Posterior cingulate gyrus (tissue), 11 donors: ENCODE results near the gene GTF2IRD1.

Source experiments
- DNase-seq, 10 donors: peaks; one replicate each; pipeline versions ENCODE4 v3.0.0 to v3.0.0-alpha.2; 2020 to 2021; ENCODE audit warnings: mixed read lengths in 3 of 10
- intact Hi-C: fragments of 100-400 bp; cut with DNase I; formaldehyde crosslinking; loops from one replicate; pipeline ENCODE4 v1.15.1; 2023

Gene GTF2IRD1

DNA sequence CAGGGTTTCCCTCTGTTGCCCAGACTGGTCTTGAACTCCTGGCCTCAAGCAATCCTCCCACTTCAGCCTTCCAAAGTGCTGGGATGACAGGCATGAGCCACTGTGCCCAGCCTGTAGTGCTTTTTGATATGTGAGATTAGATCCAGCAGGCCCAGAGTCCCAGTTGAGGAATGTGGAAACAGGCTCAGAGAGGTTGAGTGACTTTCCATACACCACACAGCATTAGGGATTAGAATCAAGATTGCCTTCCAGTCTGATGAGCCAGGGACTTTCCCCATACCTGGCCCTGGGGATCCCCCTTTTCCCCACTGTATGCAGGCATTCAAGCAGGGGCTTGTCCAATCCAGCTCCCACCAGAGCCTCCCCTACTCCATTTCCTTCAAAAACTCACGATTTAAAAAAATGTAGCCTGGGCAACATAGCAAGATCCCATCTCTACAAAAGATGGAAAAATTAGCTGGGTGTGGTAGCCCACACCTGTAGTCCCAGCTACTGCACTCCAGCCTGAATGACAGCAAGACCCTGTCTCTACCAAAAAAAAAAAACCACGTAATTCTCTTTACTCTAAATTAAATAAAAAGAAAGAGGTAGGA, 128.8 kb downstream of the GTF2IRD1 start:
- no peak for DNase-seq
- intact Hi-C loops = loop anchor here (10.0 kb wide), 1 partner anchor 52 kb away; no protein-coding TSS in a partner anchor

DNA sequence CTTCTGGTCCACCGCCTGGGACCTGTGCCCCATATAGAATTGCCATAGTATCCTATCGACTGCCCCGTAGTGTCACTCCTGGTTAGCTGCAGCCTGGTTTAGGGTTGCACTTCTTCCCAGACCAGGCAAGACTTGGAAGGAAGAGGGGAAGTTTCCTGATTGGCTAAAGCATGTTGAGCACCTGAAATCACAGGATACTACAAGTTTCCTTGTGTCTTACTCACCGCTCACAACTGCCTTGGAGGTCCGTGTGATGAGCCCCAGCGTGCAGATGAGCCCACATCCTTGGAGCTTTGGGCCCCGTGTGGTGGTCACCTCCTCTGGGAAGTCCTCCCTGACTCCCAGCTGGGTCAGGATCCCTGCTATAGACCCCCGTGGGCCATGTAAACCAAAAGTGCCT, 129.9 kb downstream of the GTF2IRD1 start:
- intact Hi-C loops = loop anchor here (10.0 kb wide), 1 partner anchor 51 kb away; no protein-coding TSS in a partner anchor
- DNase-seq = no peak

DNA sequence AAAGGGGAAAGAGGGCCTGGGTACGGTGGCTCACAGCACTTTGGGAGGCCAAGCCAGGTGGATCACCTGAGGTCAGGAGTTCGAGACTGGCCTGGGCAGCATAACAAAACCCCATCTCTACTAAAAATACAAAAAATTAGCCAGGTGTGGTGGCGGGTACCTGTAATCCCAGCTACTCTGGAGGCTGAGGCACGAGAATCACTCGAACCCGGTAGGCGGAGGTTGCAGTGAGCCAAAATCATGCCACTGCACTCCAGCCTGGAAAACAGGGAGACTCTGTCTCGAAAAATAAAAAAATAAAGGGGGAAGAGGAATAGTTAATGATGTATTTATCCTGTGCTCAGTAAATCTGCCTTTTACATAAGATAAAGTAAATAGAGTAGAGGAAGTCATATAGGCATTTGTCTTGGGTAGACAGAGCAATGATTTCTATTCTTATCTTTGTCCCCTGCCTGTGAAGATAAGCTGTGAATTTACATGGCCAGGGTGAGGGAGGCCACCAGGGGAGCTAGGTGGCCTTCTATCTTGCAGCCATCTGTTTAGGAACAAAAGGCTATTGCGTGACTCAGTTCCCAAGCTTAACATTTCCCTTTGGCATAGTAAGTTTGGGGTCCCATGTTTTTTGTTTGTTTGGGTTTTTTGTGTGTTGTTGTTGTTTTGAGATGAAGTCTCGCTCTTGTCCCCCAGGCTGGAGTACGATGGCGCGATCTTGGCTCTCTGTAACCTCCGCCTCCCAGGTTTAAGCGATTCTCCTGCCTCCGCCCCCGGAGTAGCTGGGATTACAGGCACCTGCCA, 130.7 kb downstream of the GTF2IRD1 start:
- intact Hi-C loops = loop anchor here (10.0 kb wide), 1 partner anchor 50 kb away; no protein-coding TSS in a partner anchor
- no peak for DNase-seq

DNA sequence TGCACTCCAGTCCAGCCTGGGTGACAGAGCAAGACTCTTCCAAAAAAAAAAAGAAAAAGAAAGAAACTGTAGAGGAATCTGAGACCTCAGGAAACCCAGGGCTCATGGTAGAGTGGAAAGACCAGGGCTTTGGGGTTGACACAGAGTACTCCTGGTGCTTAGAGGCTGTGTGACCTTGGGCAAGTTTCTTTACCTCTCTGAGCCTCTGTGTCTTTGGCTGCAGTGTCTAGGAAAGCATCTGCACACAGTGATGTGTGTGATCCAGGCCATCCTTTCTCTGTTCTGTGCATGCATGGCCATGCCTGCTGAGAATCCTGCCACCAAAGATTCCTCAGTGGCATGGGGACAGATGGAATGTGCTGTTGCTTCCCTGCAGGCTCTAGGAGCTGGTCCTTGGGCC, 132.1 kb downstream of the GTF2IRD1 start:
- no peak for DNase-seq
- intact Hi-C loops = loop anchor here (10.0 kb wide), 1 partner anchor 49 kb away; no protein-coding TSS in a partner anchor

DNA sequence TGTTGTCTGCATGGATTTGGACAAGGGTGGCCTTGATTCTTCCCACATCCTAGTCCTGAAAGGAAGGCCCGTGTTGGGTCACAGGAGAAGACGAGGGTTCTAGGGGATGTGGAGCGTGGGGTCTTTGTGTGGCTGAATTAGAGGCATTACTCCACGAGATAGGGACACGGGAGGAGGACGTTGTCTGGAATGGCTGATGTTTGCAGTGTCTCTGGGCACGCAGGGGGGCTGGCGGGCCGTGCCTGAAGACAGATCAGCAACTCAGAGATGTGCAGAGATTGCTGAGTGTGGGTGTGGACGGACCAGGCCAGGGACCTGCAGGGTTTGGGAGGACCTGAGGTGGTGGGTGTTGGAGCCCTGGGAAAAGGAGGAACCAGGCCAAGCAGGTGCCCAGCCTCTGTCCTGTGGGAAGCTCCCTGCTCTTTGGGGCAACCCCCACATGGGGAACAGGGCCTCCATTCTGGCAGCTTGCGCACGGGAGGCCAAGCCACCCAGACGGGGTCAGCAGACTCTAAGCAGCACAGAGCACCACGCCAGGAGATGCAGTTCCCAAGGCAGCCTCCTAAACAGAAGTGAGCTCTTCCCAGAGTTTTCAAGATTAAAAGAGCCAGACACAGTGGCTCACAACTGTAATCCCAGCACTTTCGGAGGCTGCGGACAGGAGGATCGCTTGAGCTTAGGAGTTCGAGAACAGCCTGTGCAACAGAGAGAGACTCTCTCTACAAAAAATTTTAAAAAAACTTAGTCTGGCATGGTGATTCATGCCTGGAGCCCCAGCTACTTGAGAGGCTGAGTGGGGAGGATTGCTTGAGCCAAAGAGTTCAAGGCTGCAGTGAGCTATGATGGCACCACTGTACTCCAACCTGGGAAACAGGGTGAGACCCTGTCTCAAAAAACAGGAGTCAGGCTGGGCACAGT, 132.8 kb downstream of the GTF2IRD1 start:
- no peak for DNase-seq
- intact Hi-C loops = loop anchor here (10.0 kb wide), 1 partner anchor 48 kb away; no protein-coding TSS in a partner anchor

DNA sequence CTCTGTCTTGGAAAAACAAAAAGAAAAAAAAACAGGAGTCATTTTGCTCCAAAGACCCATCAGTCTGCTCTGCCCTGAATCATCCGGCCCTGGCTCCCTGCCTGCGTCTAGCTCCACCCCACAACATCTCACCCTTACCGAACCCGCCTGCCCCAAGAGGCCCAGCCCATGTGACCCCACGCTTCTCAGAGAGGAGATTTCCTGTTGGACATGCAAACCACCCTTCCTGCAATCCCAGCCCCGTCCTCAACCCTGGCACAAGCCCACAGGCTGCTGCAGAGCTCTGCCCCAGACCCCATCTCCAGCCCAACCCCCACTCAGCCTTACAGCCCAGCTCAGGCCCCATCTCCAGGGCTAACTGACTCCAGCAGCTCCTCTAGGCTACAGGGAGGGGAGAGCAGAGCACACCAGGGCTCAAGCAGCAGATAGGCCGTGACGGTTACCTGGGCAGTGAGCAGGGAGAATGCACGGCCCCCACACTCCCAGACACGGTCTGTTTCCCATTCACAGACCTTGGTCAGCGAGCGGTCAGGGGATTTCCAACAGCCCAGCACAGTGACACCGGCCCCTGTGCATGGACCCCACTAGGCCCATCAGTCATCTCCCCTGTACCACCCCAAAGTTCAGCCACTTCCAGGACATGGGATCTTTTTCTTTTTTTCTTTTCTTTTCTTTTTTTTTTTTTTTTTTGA, 133.9 kb downstream of the GTF2IRD1 start:
- DNase-seq = peak in 7 of 10 donors; percentile 32 to 91 (median 65)

DNA sequence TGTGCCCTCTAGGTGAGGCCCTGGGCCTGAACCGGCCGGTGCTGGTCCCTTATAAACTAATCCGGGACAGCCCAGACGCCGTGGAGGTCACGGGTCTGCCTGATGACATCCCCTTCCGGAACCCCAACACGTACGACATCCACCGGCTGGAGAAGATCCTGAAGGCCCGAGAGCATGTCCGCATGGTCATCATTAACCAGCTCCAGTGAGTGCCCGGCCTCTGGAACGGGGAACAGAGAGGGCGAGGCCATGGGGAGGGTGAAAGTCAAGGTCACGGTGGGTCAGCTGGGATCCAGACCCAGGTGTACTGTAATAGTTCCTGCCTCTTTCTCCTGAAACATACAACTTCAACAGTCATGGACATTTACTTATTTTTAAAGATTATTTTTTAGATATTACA, 137.1 kb downstream of the GTF2IRD1 start:
- DNase-seq = no peak
- intact Hi-C loops = loop anchor here (5.0 kb wide), 1 partner anchor 59 kb away; no protein-coding TSS in a partner anchor

More for the DNA sequence above, 133.9 kb downstream of the GTF2IRD1 start:
- intact Hi-C loops = loop anchor here (10.0 kb wide), 1 partner anchor 47 kb away; no protein-coding TSS in a partner anchor

DNA sequence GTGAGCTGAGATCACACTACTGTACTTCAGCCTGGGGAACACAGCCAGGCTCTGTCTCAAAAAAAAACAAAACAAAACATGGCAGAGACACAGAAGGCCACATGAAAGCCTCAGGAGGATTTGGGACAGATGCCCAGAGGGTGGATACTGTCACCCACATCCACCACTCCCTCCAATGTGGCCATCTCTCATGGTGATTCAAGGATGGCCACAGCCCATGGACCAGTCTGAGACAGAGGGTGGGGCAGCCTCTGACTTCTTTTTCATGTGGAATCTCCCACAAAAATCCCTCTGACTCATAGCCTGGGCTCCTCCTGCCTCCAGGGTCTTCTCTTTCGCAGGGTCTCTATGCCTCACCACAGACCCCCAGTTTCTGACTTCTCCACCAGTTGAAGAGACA, 144.9 kb downstream of the GTF2IRD1 start:
- intact Hi-C loops = no loop called here
- no peak for DNase-seq

DNA sequence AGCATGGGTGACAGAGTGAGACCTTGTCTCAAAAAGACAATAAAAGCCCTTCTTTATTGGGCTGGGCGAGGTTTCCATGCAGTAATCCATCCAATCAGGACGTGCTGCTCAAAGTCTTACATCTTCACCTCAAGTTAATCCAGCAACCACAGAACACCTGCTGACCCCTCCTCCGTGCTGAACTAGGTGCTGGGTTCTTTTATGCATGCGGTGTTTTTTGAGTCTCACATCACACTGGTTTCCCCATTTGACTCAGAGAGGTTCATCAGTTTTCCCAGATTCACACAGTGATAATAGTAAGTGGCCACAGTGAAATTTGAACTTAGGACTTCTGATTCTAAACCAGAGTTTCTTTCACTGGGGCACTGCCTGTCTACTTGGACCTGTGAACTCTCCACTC, 145.5 kb downstream of the GTF2IRD1 start:
- DNase-seq = no peak
- intact Hi-C loops = no loop called here

DNA sequence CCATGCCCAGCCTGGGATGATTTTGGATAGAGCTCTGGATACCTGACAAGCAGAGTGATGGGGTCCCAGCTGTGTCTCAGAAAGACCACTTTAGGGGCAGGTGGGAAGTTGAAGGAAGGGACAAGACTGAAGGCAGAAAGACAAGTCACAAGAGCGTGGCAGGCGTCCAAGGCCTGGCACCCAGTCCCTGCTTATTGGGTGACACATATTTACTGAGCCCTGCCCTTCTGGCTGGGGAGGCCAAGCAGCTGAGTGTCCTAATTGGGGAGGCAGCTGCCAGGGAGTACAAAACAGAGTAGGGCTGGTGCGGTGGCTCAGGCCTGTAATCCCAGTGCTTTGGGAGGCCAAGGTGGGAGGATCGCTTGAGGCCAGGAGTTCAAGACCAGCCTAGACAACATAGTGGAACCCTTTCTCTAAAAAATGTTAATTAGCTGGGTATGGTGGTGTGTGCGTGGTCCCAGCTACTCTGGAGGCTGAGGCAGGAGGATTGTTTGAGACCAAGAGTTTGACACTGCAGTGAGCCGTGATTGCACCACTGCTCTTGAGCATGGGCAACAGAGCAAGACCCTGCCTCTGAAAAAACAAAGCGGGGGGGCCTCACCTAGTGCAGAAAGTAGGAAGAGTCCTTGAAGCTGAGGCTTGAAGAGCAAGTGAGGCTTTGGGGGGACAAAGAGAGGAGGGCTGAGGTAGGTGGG, 150.8 kb downstream of the GTF2IRD1 start:
- intact Hi-C loops = no loop called here
- no peak for DNase-seq

DNA sequence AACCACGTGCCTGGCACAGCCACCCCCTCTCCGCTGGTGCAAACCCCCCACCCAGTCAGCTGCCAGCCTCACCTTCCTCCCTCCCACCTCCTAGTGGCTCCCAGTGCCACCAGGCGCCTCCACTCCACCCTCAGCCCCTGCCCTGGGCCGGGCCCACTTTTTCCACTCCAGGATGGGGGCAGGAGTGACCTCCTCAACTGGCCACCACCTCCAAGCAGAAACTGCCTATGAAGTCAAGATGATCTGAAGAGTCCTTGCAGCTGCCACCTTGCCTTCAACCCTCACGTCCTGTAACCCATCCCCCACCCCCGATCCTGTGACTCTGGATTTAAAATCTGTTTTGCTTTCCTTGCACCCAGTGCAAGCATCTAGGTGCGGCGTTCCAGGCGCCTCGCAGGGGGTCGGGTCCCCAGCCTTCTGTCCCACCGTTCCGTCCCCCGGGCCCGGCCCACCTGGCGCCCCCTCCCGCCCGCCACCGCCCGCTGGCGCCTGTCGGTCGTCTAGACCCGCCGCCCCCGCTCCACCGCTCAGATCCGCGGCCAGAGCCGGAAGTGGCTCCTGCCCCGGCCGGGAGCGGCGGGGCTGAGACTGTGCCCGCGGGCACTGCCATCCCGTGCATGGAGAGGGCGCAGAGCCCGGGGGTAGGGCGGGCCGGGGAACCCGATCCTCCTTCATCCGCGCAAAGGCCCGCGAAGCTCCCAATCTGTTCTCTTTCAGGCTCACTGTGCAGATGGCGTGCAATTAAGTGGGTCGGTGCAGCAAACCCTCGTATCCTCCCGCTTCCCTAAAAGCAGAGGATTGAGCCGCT, 152.6 kb downstream of the GTF2IRD1 start:
- peak in 9 of 10 donors; percentile 16 to 89 (median 39) for DNase-seq
- intact Hi-C loops = no loop called here

DNA sequence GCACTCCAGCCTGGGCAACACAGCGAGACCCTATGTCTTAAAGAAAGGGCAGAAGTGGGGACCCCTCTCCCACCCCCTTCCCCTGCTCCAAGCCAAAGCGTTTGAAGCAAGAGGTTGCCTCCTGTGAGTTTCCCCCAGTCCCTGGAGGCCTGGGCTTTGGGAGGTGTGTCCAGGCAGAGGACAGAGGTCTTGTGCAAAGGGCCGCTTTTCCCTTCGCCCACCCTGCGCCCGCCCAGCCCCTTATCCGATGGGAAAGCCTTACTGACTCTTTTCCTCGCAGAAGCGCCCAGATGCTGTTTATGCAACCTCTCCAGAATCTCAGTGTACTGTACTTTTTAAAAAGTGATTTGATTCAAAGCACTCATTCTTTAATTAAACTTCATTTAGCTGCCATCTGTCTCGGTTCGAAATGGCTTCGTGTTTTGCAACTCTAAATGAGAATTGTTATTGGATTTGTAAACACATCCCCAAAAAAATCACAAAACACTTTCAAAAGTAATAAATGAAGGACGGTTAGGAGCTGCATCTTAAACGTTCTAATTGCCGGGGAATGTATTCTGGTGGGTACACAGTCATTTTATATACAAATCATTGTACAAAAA, 153.3 kb downstream of the GTF2IRD1 start:
- intact Hi-C loops = no loop called here
- DNase-seq = peak in 1 of 10 donors; percentile 11

DNA sequence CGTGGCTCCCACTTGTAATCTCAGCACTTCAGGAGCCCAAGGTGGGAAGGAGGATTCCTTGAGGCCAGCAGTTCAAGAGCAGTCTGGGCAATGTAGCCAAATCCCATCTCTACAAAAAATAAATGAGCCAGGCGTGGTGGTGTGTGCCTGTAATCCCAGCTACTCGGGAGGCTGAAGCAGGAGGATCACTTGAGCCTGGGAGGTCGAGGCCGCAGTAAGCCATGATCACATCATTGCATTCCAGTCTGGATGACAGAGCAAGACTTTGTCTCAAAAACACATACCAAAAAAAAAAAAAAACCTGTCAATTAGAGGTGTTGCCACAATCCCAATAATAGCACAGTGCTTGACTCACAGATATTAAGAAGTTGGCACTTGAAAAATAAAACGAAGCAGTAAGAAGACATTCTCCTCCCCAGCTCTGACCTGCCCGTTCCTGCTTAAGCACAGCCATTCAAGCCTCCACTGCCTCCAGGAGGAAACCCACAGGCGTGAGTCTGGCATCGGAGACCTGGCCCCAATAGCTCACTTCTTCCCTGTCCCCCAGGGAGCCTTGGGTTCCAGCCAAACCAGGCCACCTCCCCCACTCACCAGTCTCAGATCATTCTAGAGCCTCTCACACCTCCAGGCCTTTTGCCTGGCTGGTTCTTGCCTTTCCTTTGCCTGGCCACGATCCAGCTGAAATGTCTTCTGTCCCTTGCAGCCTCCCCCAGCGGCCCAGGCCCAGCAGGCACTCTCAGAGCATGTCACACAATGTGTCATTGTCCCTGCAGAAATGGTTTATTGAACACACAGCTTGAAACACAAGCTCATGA, 158.5 kb downstream of the GTF2IRD1 start:
- DNase-seq = peak in 5 of 10 donors; percentile 18 to 85 (median 46)
- intact Hi-C loops = no loop called here

DNA sequence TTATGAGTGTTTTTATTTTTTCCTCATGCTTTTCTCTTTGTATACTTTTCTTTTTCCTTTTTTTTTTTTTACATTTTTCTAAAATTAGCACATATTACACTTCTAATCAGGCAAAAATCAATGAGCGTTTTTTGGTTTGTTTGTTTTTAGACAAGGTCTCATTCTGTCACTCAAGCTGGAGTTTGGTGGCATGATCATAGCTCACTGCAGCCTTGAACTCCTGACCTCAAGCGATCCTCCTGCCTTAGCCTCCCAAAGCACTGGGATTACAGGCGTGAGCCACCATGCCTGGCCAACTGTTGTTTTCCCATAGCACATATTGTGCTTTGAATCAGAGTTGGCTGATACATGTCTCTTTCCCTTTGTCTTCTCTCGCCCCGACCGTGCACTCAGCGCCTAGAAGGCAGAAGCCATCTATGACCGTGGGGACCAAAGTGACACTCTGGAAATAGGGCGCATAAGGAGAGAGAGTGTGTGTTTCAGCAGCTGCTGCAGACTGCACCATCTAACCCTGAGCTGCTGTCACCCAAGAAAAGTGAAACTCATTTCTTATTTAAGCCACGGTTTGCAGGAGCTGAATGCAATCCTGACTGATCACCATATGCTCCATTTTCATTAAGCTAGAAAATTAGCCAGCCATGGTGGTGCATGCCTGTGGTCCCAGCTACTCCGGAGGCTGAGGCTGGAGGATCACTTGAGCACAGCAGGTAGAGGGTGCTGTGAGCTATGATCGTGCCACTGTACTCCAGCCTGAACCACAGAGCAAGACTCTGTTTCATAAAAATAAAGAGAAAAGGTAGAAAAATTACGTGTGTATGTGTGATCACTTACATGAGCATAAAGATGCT, 162.5 kb downstream of the GTF2IRD1 start:
- no peak for DNase-seq
- intact Hi-C loops = no loop called here

DNA sequence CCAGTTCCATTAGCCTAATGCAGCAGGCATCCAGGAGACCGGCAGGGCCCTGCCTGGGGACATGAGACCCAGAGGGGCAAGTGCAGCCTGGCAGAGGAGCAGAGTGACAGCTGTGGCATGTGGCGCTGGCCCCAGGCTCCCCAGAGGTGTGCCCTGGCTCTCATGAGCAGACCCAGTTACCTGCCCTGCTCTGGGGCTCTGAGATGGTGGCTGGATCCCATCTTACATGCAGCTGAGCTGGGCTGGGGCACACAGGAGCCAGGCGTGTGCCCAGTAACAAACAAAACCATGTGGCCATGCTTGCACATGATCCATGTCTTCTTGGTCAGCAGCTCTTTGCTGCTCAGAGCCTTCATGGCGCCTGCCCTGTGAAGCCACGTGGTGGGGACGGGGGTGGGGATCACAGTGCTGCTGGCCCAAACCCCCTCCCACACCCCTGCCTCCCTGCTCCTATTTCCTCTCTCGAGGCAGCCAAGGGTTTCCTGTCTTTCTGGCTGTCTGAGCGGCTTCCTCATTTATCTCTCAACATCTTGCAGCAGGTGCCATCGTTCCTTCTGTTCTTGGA, 163.6 kb downstream of the GTF2IRD1 start:
- intact Hi-C loops = no loop called here
- DNase-seq = peak in 3 of 10 donors; percentile 9 to 35 (median 15)
